Hematopoietic multipotent progenitor cell treated with erythropoietin and hydrocortisone succinate and interleukin-3 and kit ligand, for 8 days (in vitro differentiated cells): ENCODE data around the gene VTCN1.
"Not testable (repeated sequence)": the region's sequence is repeated elsewhere in the genome, so short reads cannot be mapped to it uniquely, and the experiment has no call there.

Experiments
- DNase-seq: peaks from one replicate; pipeline ENCODE4 v3.0.0-alpha.2; 2015

Gene VTCN1

GRCh38 chr1:117210831-117211261 is at the start of gene VTCN1:
TSS of gene VTCN1 (minus strand) at chr1:117210927. CDS start at chr1:117210855, 72 bp downstream.
- no peak for DNase-seq

GRCh38 chr1:117258791-117259190 is 48.1 kb upstream of the VTCN1 start:
- no peak for DNase-seq

GRCh38 chr1:117258075-117258474 is 47.3 kb upstream of the VTCN1 start:
- not testable (repeated sequence) for DNase-seq

- DNase-seq: no peak
Measured at GRCh38 chr1:117257291-117257690, 46.6 kb upstream of the VTCN1 start.

GRCh38 chr1:117250061-117250606 is 39.4 kb upstream of the VTCN1 start:
- no peak for DNase-seq

- DNase-seq: no peak
Measured at GRCh38 chr1:117244971-117245370, 34.2 kb upstream of the VTCN1 start.

- no peak for DNase-seq
Measured at GRCh38 chr1:117244306-117244705, 33.6 kb upstream of the VTCN1 start.

- DNase-seq: no peak
Measured at GRCh38 chr1:117241512-117241911, 30.8 kb upstream of the VTCN1 start.

- no peak for DNase-seq
Measured at GRCh38 chr1:117240547-117240946, 29.8 kb upstream of the VTCN1 start.

- no peak for DNase-seq
Measured at GRCh38 chr1:117239467-117239866, 28.7 kb upstream of the VTCN1 start.

GRCh38 chr1:117237726-117238381 is 27.1 kb upstream of the VTCN1 start:
- no peak for DNase-seq

- no peak for DNase-seq
Measured at GRCh38 chr1:117235863-117236465, 25.2 kb upstream of the VTCN1 start.

- DNase-seq: no peak
Measured at GRCh38 chr1:117232531-117232930, 21.8 kb upstream of the VTCN1 start.

GRCh38 chr1:117231748-117232373 is 21.1 kb upstream of the VTCN1 start:
- no peak for DNase-seq

- DNase-seq: no peak
Measured at GRCh38 chr1:117231312-117231711, 20.6 kb upstream of the VTCN1 start.

GRCh38 chr1:117229217-117229616 is 18.5 kb upstream of the VTCN1 start:
- no peak for DNase-seq

- DNase-seq: no peak
Measured at GRCh38 chr1:117225931-117226330, 15.2 kb upstream of the VTCN1 start.

- DNase-seq: no peak
Measured at GRCh38 chr1:117216718-117217117, 6.0 kb upstream of the VTCN1 start.

GRCh38 chr1:117215733-117216462 is 5.2 kb upstream of the VTCN1 start:
- no peak for DNase-seq

- DNase-seq: no peak
Measured at GRCh38 chr1:117215019-117215418, 4.3 kb upstream of the VTCN1 start.

GRCh38 chr1:117213046-117213445 is 2.3 kb upstream of the VTCN1 start:
- no peak for DNase-seq

GRCh38 chr1:117210386-117210785 is 341 bp downstream of the VTCN1 start:
- no peak for DNase-seq

GRCh38 chr1:117209094-117209493 is 1.6 kb downstream of the VTCN1 start:
- no peak for DNase-seq
